HCT116 (cell line): ENCODE data around the gene ZNHIT3. TPM values are rescaled to one million over a fixed set of nuclear protein-coding genes. Genes with fewer than 3 reads are reported as not detected.
"Not testable (repeated sequence)": the region's sequence is repeated elsewhere in the genome, so short reads cannot be mapped to it uniquely, and the experiment has no call there.

Experiments
- ATAC-seq: fragments of 200-7000 bp; cut with Tn5 transposase; 2 replicates; pipeline ENCODE4 v1.9.1; 2020; ENCODE audit warnings: mild to moderate bottlenecking, moderate library complexity
- BruUV-seq: library from RNA; stranded (reverse); fragments of 400-500 nt; replicated peaks from 2 replicates; lab custom pipeline; 2021; lab: Mats Ljungman, UMichigan
- CTCF ChIA-PET: fragments of 300-600 bp; sonication (Branson Sonifier 250); formaldehyde crosslinking; loops from one replicate; lab custom pipeline; 2021; ENCODE audit warnings: antibody characterized with exemption; lab: Charles Lee
- POLR2A ChIA-PET: fragments of 300-600, 350-600 bp; sonication (Branson Sonifier 250); formaldehyde crosslinking; loops from one replicate; lab custom pipeline; 2021; ENCODE audit warnings: antibody characterized with exemption; lab: Charles Lee
- RAD21 ChIA-PET, 2 experiments: fragments of 300-600 bp; sonication (Branson Sonifier 250); formaldehyde crosslinking; loops; one replicate each; lab custom pipeline; 2023; ENCODE audit warnings: low total read pairs in 2 of 2; ENCODE audit not compliant: uncharacterized antibody in 2 of 2, unreplicated experiment in 2 of 2, low non-redundant PET in 1 of 2; lab: Charles Lee
- DNase-seq: peaks from one replicate; pipeline ENCODE4 v3.0.0-alpha.2; 2010; ENCODE audit warnings: low read depth, low spot score
- H2AFZ ChIP-seq: fragments of 200-600 bp; shearing (Covaris generic), sonication (generic); 2 replicates; pipeline ENCODE4 v1.6.1; 2017; ENCODE audit warnings: low read depth, mixed run types, mixed read lengths, antibody characterized with exemption, low read length; ENCODE audit not compliant: poor library complexity, severe bottlenecking
- H3K27ac ChIP-seq: 2 replicates; pipeline ENCODE4 v1.5.1; 2012; ENCODE audit warnings: low read depth, low read length
- H3K27me3 ChIP-seq: fragments of 200-600 bp; sonication (generic); 2 replicates; pipeline ENCODE4 v1.6.1; 2016; ENCODE audit warnings: mixed run types, low read length, mixed read lengths; ENCODE audit not compliant: insufficient read depth
- H3K36me3 ChIP-seq, 2 experiments: fragments of 200-500 bp in 1 of 2; fragments of 200-600 bp in 1 of 2; sonication (Bioruptor generic) in 1 of 2; sonication (generic) in 1 of 2; 2 replicates each; pipeline versions ENCODE4 v1.5.1 to v1.6.1; 2014 to 2016; ENCODE audit warnings: low read length in 2 of 2, inconsistent platforms in 1 of 2, mixed read lengths in 1 of 2, mixed run types in 1 of 2; ENCODE audit not compliant: insufficient read depth in 2 of 2, control insufficient read depth in 1 of 2
- H3K4me1 ChIP-seq, 2 experiments: fragments of 200-600 bp in 1 of 2; sonication (generic) in 1 of 2; 2 replicates each; pipeline versions ENCODE4 v1.5.1 to v1.6.1; 2012 to 2017; ENCODE audit warnings: low read length in 2 of 2, inconsistent platforms in 1 of 2, mild to moderate bottlenecking in 1 of 2, mixed read lengths in 1 of 2, mixed run types in 1 of 2, moderate library complexity in 1 of 2; ENCODE audit not compliant: insufficient read depth in 2 of 2, control insufficient read depth in 1 of 2
- H3K4me2 ChIP-seq: fragments of 200-600 bp; sonication (generic); 2 replicates; pipeline ENCODE4 v1.6.1; 2017; ENCODE audit warnings: mixed run types, low read length, mixed read lengths
- H3K4me3 ChIP-seq, 2 experiments: fragments of 200-600 bp in 1 of 2; sonication (generic) in 1 of 2; replicated peaks in 1 of 2; 2 replicates each; pipeline ENCODE4 v1.5.1; 2011 to 2016; ENCODE audit warnings: low read length in 2 of 2, control low read depth in 1 of 2, low read depth in 1 of 2, mild to moderate bottlenecking in 1 of 2, mixed read lengths in 1 of 2, mixed run types in 1 of 2
- H3K79me2 ChIP-seq: fragments of 200-600 bp; sonication (generic); 2 replicates; pipeline ENCODE4 v1.6.1; 2017; ENCODE audit warnings: mild to moderate bottlenecking, mixed run types, low read length, moderate library complexity, mixed read lengths; ENCODE audit not compliant: insufficient read depth
- H3K9ac ChIP-seq: fragments of 200-600 bp; sonication (generic); 2 replicates; pipeline ENCODE4 v1.6.1; 2016; ENCODE audit warnings: low read length, mixed read lengths
- H3K9me2 ChIP-seq: fragments of 200-600 bp; sonication (generic), shearing (Covaris generic); 2 replicates; pipeline ENCODE4 v1.6.1; 2017; ENCODE audit warnings: mixed run types, mild to moderate bottlenecking, moderate library complexity; ENCODE audit not compliant: insufficient read depth
- H3K9me3 ChIP-seq, 2 experiments: fragments of 200-500 bp in 1 of 2; fragments of 200-600 bp in 1 of 2; sonication (Bioruptor generic) in 1 of 2; sonication (generic) in 1 of 2; 2 replicates each; pipeline ENCODE4 v1.6.1; 2014 to 2017; ENCODE audit warnings: low read length in 2 of 2, mixed read lengths in 2 of 2, inconsistent platforms in 1 of 2, low read depth in 1 of 2, mild to moderate bottlenecking in 1 of 2, mixed run types in 1 of 2, moderate library complexity in 1 of 2; ENCODE audit not compliant: control insufficient read depth in 1 of 2, insufficient read depth in 1 of 2
- H4K20me1 ChIP-seq: fragments of 200-600 bp; sonication (generic), shearing (Covaris generic); 2 replicates; pipeline ENCODE4 v1.6.1; 2017; ENCODE audit warnings: mixed run types, mild to moderate bottlenecking, moderate library complexity; ENCODE audit not compliant: insufficient read depth
- SP1 ChIP-seq: IDR thresholded peaks from 2 replicates; pipeline ENCODE4 v1.6.1; 2012; ENCODE audit warnings: low read depth
- TCF7L2 ChIP-seq: IDR thresholded peaks from 2 replicates; pipeline ENCODE4 v1.7.0; 2011; ENCODE audit warnings: borderline replicate concordance, inconsistent platforms; ENCODE audit not compliant: insufficient read depth, insufficient read length; ENCODE audit errors: extremely low read depth
- intact Hi-C: fragments of 100-400 bp; cut with micrococcal nuclease; formaldehyde crosslinking; loops from 2 replicates; pipeline ENCODE4 v1.10.0; 2022
- total RNA-seq: library from RNA; stranded (reverse); gene quantifications from one replicate; pipeline ENCODE4 v1.2.1, GENCODE V29; 2021; ENCODE audit not compliant: unreplicated experiment
- TF ChIP-seq, protein P1 (sequence below): IDR thresholded peaks from 2 replicates; pipeline ENCODE4 v1.6.1; 2012; ENCODE audit warnings: low read depth
- TF ChIP-seq, protein P2 (sequence below): IDR thresholded peaks from 2 replicates; pipeline ENCODE4 v1.6.1; 2012

The ZNHIT3 gene
- total RNA-seq, 1 experiment from 2014 or later, result 33.9 TPM

DNA sequence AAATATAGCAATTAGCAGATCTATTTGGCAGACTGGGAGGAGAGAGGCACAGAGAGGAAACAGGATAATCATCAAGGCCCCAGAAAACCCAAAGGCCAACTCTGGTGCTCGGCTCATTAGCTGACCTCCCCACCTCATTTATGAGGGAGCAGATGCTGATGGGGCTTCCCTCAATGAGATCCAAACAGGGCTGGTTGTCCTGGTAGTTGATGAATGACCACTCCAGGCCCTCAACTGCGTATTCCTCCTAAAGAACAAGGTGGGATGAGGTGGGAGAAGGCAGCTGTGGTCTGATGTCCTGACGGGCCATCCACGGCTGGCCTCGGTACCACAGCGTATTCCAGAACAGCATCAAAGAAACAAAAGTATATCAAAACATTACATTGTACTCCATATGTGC is 20.8 kb downstream of the ZNHIT3 start (continued):
- TF ChIP-seq, protein P1, sequence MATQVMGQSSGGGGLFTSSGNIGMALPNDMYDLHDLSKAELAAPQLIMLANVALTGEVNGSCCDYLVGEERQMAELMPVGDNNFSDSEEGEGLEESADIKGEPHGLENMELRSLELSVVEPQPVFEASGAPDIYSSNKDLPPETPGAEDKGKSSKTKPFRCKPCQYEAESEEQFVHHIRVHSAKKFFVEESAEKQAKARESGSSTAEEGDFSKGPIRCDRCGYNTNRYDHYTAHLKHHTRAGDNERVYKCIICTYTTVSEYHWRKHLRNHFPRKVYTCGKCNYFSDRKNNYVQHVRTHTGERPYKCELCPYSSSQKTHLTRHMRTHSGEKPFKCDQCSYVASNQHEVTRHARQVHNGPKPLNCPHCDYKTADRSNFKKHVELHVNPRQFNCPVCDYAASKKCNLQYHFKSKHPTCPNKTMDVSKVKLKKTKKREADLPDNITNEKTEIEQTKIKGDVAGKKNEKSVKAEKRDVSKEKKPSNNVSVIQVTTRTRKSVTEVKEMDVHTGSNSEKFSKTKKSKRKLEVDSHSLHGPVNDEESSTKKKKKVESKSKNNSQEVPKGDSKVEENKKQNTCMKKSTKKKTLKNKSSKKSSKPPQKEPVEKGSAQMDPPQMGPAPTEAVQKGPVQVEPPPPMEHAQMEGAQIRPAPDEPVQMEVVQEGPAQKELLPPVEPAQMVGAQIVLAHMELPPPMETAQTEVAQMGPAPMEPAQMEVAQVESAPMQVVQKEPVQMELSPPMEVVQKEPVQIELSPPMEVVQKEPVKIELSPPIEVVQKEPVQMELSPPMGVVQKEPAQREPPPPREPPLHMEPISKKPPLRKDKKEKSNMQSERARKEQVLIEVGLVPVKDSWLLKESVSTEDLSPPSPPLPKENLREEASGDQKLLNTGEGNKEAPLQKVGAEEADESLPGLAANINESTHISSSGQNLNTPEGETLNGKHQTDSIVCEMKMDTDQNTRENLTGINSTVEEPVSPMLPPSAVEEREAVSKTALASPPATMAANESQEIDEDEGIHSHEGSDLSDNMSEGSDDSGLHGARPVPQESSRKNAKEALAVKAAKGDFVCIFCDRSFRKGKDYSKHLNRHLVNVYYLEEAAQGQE, result no peak
- TF ChIP-seq SP1, result no peak
- TF ChIP-seq, all 23 proteins: peak for 0

DNA sequence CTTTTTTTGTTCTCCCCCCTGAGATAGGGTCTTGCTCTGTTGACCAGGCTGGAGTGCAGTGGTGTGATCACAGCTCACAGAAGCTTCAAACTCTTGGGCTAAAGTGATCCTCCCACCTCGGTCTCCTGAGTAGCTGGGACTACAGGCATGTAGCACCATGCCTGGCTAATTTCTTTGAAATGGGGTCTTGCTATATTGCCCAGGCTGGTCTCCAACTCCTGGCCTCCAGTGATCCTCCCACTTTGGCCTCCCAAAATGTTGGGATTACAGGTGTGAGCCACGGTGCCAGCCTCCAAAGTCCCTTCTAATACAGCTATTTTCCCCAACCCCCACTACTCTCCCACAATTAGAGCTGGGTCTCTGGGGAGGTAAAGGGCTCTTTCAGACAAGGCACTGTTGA is 22.0 kb downstream of the ZNHIT3 start:
- H3K9me3 ChIP-seq, H3K4me1 ChIP-seq, H2AFZ ChIP-seq, intact Hi-C loops, BruUV-seq, H3K27ac ChIP-seq, ATAC-seq, CTCF ChIA-PET, H3K4me2 ChIP-seq, H3K79me2 ChIP-seq, RAD21 ChIA-PET, H3K4me3 ChIP-seq, H3K9me2 ChIP-seq, POLR2A ChIA-PET, H3K9ac ChIP-seq, H3K27me3 ChIP-seq, DNase-seq, H4K20me1 ChIP-seq: not testable (repeated sequence)
- peaks cover 43 to 76% of the 10 kb centered on the region in 2 experiments for H3K36me3 ChIP-seq

DNA sequence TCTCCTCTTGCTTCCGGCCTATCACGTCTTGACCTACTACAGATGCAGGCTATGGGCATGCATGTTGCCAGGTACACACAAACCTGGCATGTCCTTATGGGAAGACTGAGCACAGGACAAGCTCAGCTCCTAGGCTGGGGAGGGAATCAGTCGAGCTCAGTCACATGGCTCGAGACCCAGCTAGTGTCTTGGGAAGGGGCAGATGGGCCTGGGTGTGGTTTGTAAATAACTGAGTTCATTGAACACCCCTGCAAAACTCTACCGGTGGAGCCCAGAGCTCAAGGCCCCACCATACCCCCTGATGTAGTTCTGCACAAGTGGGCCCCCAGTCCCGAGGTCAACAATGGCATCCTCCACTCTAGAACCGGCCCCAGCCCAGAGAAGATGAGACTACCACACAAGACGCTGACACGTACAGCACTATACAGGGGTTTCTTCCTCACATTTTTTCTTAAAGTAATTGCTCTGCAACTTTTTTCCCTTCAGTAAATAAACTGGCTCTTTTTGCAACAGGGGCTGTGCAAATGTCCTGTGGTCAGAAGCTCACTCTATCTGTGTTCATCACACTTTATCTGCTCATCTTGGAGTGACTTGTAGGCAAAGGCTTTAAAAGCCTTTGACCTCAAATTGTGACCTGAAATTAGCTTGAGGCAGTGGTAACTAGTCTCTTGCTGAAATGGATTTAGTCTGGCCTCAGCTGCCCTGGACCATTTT is 22.9 kb downstream of the ZNHIT3 start:
- TF ChIP-seq TCF7L2, result no peak
- TF ChIP-seq, protein P1, result no peak
- TF ChIP-seq, protein P2, sequence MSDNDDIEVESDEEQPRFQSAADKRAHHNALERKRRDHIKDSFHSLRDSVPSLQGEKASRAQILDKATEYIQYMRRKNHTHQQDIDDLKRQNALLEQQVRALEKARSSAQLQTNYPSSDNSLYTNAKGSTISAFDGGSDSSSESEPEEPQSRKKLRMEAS, result no peak
- Histone ChIP-seq H4K20me1 (no peaks in the 10 kb centered on the region), H3K36me3 (peaks cover 43 to 73% of the 10 kb centered on the region in 2 experiments), H3K4me3 (no peak overlapping the region), H2AFZ (no peak overlapping the region), H3K4me2 (no peak overlapping the region), H3K9ac (no peak overlapping the region), H3K9me2 (no peaks in the 10 kb centered on the region), H3K79me2 (no peaks in the 10 kb centered on the region), H3K27ac (no peak overlapping the region), H3K9me3 (no peaks in the 10 kb centered on the region), H3K27me3 (no peaks in the 10 kb centered on the region), H3K4me1 (no peaks in the 10 kb centered on the region)
- RAD21 ChIA-PET, result no interaction called here
- intact Hi-C loops, result no loop called here
- POLR2A ChIA-PET, result no interaction called here
- no TSS peak for BruUV-seq
- DNase-seq (no peak), ATAC-seq (no peak)
- CTCF ChIA-PET, result no interaction called here
